ENCODE measurements around the gene TMEM125. TPM values are rescaled to one million over a fixed set of nuclear protein-coding genes. Genes with fewer than 3 reads are reported as not detected.

The TMEM125 gene
- total RNA-seq, 3 donors from 2014 or later = 19.3 to 30.1 TPM; not detected in 1

DNA sequence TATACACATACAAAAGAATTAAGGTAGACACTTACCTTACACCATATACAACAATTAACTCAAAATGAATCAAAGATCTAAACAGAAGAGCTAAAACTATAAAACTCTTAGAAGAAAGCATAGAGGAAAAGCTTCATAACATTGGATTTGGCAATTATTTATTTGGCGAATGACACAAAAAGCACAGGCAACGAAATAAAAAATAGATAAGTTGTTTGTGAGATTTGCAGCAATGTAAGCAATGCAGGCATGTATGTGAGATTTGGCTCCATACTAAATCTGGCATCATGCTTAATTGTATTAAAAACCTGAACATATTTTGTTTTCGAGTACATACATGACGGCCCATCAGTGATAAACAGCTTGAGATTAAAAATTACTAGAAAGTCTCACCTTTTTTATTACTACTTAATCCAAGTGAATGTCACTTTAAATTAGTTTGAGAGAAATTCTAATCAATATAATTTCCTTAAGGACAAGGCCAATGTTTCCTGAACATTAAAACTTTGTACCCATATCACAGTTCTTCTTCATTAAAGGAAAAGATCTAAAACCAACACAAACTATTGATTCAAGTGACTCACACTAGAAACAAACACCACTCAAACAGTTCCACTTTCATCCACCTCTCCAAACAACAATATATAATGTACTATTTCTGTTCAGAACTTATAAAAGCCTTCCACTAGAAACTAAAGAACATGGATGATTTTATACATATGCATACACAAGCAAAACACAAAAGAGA is 23.1 kb upstream of the TMEM125 start:
- Histone ChIP-seq H3K27me3 (no peaks in the 10 kb centered on the region), H3K4me3 (no peak overlapping the region), H3K4me1 (no peaks in the 10 kb centered on the region), H3K9me3 (no peaks in the 10 kb centered on the region), H3K27ac (no peak overlapping the region), H3K36me3 (no peaks in the 10 kb centered on the region)
- TF ChIP-seq POLR2AphosphoS5 (IDR thresholded peaks at IDR 0.05) = no peak
- TF ChIP-seq, protein P1, sequence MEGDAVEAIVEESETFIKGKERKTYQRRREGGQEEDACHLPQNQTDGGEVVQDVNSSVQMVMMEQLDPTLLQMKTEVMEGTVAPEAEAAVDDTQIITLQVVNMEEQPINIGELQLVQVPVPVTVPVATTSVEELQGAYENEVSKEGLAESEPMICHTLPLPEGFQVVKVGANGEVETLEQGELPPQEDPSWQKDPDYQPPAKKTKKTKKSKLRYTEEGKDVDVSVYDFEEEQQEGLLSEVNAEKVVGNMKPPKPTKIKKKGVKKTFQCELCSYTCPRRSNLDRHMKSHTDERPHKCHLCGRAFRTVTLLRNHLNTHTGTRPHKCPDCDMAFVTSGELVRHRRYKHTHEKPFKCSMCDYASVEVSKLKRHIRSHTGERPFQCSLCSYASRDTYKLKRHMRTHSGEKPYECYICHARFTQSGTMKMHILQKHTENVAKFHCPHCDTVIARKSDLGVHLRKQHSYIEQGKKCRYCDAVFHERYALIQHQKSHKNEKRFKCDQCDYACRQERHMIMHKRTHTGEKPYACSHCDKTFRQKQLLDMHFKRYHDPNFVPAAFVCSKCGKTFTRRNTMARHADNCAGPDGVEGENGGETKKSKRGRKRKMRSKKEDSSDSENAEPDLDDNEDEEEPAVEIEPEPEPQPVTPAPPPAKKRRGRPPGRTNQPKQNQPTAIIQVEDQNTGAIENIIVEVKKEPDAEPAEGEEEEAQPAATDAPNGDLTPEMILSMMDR (IDR thresholded peaks at IDR 0.05) = no peak
- no peak for TF ChIP-seq POLR2A (IDR thresholded peaks at IDR 0.05)
- intact Hi-C loops (cut with DNase I; ENCODE audit: low total_unique reads) = no loop called here
- DNase-seq (ENCODE audit: low spot score in 2 of 2) = no peak

- H3K36me3 ChIP-seq = no peaks in the 10 kb centered on the region
- H3K27me3 ChIP-seq = no peaks in the 10 kb centered on the region
- no peaks in the 10 kb centered on the region for H3K4me1 ChIP-seq
- intact Hi-C loops (cut with DNase I; ENCODE audit: low total_unique reads) = no loop called here
- no peak for DNase-seq (ENCODE audit: low spot score in 2 of 2)
- H3K4me3 ChIP-seq = no peak overlapping the region
- no peaks in the 10 kb centered on the region for H3K9me3 ChIP-seq
- no peak for TF ChIP-seq POLR2A (IDR thresholded peaks at IDR 0.05)
- no peak overlapping the region for H3K27ac ChIP-seq
Measured at GRCh38 chr1:43247256-43247921, 22.4 kb upstream of the TMEM125 start.

GRCh38 chr1:43250351-43250761 is 19.4 kb upstream of the TMEM125 start:
- H3K27me3 ChIP-seq = no peaks in the 10 kb centered on the region
- no peak overlapping the region for H3K4me3 ChIP-seq
- TF ChIP-seq POLR2A (IDR thresholded peaks at IDR 0.05) (no peak), POLR2AphosphoS5 (IDR thresholded peaks at IDR 0.05) (no peak)
- TF ChIP-seq, protein P1 (IDR thresholded peaks at IDR 0.05) = no peak
- intact Hi-C loops (cut with DNase I; ENCODE audit: low total_unique reads) = no loop called here
- H3K27ac ChIP-seq = no peak overlapping the region
- H3K4me1 ChIP-seq = no peaks in the 10 kb centered on the region
- DNase-seq (ENCODE audit: low spot score in 2 of 2) = no peak
- H3K9me3 ChIP-seq = no peaks in the 10 kb centered on the region
- H3K36me3 ChIP-seq = no peaks in the 10 kb centered on the region

DNA sequence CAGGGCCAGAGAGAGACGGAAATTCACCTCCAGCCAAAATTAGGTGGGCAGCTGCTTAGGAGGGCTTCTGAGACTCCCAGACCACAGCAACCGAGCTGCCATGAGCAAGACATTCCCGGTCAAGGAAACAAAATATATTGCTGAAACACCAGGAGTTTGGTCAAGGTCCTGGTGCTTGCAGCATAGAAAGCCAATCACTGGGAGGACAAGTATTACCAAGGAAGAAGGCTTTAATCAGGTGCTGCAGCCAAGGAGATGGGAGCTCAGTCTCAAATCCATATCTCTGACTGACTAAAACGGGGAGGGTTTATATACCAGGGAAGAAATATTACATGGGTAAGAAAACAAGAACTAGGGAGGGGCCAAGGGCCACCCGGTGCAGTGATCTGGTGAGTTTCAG is 18.8 kb upstream of the TMEM125 start:
- Histone ChIP-seq H3K4me3 (no peak overlapping the region), H3K4me1 (no peaks in the 10 kb centered on the region), H3K27me3 (no peaks in the 10 kb centered on the region), H3K27ac (no peak overlapping the region), H3K9me3 (no peaks in the 10 kb centered on the region), H3K36me3 (no peaks in the 10 kb centered on the region)
- intact Hi-C loops (cut with DNase I; ENCODE audit: low total_unique reads) = no loop called here
- DNase-seq (ENCODE audit: low spot score in 2 of 2) = no peak
- TF ChIP-seq POLR2A (IDR thresholded peaks at IDR 0.05) (no peak), POLR2AphosphoS5 (IDR thresholded peaks at IDR 0.05) (no peak)
- TF ChIP-seq, protein P1 (IDR thresholded peaks at IDR 0.05) = no peak

DNA sequence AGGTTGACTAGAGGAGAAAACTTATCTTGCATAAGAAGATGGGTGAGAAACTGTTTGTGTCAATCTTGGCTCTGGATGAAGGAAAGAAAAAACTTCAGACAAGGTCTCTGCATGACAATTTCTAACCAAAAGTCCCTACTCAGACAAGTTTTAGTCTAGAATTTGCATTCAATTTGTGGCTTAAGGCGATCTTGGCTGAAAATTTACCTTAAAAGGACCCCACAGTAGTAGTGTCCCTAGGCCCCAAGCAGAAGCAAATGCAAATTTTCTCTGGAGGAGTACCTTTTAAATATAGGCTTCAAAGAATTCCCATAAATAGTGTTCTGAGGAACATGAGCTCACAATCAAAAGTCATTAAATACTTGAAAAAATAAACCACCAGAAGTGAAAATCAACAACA is 17.6 kb upstream of the TMEM125 start:
- intact Hi-C loops (cut with DNase I; ENCODE audit: low total_unique reads) = no loop called here
- H3K9me3 ChIP-seq = no peaks in the 10 kb centered on the region
- H3K4me3 ChIP-seq = no peak overlapping the region
- DNase-seq (ENCODE audit: low spot score in 2 of 2) = no peak
- TF ChIP-seq, protein P1 (IDR thresholded peaks at IDR 0.05) = no peak
- TF ChIP-seq POLR2A (IDR thresholded peaks at IDR 0.05) (no peak), POLR2AphosphoS5 (IDR thresholded peaks at IDR 0.05) (no peak)
- no peaks in the 10 kb centered on the region for H3K36me3 ChIP-seq
- no peaks in the 10 kb centered on the region for H3K4me1 ChIP-seq
- H3K27me3 ChIP-seq = no peaks in the 10 kb centered on the region
- H3K27ac ChIP-seq = no peak overlapping the region

All from breast epithelium (tissue), 4 donors.